ENCODE data around the gene CDH16.

The CDH16 gene

DNA sequence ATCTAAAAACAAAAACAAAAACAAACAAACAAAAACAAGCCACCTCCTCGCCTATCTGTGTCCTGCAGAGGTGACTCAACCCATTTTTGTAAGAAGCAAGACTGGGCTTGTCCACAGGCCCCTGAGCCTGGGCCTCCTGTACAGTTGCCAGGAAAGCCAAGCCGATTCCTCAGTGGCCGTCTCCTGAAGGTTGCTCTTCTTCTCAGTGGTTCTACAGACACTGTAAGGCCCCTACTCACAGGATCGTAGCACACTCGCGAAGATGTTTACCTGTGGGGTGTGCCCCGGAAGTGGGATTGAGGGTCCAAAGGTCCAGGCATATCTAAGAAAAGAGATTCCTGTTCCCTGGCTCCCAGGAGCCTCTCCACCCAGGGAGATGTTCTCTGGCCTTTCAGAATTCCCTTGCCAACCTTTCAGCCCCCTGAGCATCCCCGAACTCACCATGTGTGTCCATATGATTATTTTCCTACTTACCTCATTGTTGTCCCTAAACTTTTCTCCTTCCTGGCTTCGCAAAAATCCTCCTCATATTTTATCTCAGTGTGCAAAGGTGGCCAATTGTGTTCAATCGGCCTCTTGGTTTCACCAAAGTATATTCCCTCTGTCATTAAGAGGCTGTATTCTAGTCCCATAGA lies 34.9 kb upstream of the CDH16 start:
- Histone ChIP-seq H3K9me3 (ENCODE audit: control insufficient read depth, low read depth, low read length) (no peaks in the 10 kb centered on the region), H3K9ac (ENCODE audit: low read length) (no peak overlapping the region), H3K36me3 (ENCODE audit: control insufficient read depth, low read depth, low read length) (no peaks in the 10 kb centered on the region), H3K4me3 (ENCODE audit: low read length) (no peak overlapping the region), H3K4me1 (ENCODE audit: control insufficient read depth, low read depth, low read length) (no peaks in the 10 kb centered on the region), H3K27me3 (ENCODE audit: control insufficient read depth, insufficient read depth, low read length) (no peaks in the 10 kb centered on the region), H3K27ac (ENCODE audit: low read length) (no peak overlapping the region)

DNA sequence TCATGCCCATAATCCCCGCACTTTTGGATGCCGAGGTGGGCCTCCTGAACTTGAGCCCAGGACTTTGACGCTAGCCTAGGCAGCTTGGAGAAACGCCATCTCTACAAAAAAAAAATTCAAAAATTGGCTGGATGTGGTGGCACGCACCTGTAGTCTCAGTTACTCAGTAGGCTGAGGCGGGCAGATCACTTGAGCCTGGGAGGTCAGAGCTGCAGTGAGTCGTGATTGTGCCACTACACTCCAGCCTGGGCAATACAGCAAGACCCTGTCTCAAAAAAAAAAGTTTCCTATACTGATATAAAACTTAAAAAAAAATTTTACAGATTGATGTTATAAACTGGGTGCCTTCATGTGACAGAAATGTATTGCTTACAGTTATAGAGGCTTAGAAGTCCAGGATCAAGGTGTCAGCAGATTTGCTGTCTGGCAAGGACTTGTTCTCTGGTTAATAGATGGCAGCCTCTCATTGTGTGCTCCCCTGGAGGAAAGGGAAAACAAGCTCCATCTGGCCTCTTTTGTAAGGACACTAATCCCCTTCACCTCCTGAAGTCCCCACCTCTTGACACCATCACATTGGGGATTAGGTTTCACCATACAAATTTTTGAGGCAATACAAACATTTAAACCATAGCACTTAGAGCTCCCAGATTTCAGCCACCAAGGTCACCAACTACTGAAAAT lies 33.9 kb upstream of the CDH16 start:
- no peaks in the 10 kb centered on the region for H3K36me3 ChIP-seq (ENCODE audit: control insufficient read depth, low read depth, low read length)
- no peak overlapping the region for H3K27ac ChIP-seq (ENCODE audit: low read length)
- no peak overlapping the region for H3K4me3 ChIP-seq (ENCODE audit: low read length)
- H3K4me1 ChIP-seq (ENCODE audit: control insufficient read depth, low read depth, low read length) = no peaks in the 10 kb centered on the region
- no peaks in the 10 kb centered on the region for H3K9me3 ChIP-seq (ENCODE audit: control insufficient read depth, low read depth, low read length)
- H3K9ac ChIP-seq (ENCODE audit: low read length) = no peak overlapping the region
- H3K27me3 ChIP-seq (ENCODE audit: control insufficient read depth, insufficient read depth, low read length) = no peaks in the 10 kb centered on the region

DNA sequence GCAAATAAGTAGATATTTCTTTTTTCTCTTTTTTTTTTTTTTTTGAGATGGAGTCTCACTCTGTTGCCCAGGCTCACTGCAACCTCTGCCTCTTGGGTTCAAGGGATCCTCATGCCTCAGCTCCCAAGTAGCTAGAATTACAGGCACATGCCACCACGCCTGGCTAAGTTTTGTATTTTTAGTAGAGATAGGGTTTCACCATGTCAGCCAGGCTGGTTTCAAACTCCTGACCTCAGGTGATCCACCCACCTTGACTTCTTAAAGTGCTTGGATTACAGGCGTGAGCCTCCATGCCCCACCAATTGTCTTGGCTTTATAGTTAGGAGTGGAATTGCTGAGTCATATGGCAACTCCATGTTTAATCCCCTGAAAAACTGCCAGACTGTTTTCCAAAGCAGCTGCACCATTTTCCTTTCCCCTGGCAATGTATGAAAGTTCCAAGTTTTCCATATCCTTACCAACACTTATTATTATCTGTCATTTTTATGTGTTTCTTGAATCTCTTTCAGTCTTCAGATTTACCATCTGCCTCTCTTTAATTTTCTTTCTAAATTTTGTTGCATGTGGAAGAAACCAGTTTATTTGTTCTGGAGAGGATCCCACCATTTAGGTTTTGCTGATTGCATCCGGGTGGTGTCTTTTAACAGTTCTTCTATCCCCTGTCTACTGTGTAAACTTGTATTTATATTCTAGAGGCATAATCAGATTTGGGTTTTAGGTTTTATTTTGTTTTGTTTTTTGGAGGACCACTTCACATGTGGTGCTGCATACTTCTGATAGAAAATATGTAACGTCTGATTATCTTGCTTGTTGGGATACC lies 32.5 kb upstream of the CDH16 start:
- Histone ChIP-seq H3K9me3 (ENCODE audit: control insufficient read depth, low read depth, low read length) (no peaks in the 10 kb centered on the region), H3K27ac (ENCODE audit: low read length) (no peak overlapping the region), H3K36me3 (ENCODE audit: control insufficient read depth, low read depth, low read length) (no peaks in the 10 kb centered on the region), H3K4me3 (ENCODE audit: low read length) (no peak overlapping the region), H3K9ac (ENCODE audit: low read length) (no peak overlapping the region), H3K27me3 (ENCODE audit: control insufficient read depth, insufficient read depth, low read length) (no peaks in the 10 kb centered on the region), H3K4me1 (ENCODE audit: control insufficient read depth, low read depth, low read length) (no peaks in the 10 kb centered on the region)

DNA sequence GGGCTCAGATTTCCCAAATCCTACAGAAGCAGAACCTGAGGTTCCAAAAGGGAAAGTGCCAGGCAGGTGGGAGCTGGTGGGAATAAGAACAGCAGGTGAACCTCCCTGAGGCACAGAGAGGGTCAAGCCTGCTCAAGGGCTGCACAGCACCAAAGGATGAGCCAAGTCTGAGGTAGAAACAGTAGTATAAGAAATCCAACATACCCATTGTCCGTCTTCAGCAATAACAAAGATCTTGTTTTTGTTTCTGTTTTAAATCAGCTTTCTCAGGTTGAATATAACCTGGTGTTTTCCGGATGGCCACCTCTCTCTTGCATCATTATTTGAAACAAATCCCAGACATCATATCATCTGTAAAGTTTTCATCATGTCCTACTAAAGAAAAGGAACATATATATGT lies 31.8 kb upstream of the CDH16 start:
- Histone ChIP-seq H3K9ac (ENCODE audit: low read length) (no peak overlapping the region), H3K4me1 (ENCODE audit: control insufficient read depth, low read depth, low read length) (no peaks in the 10 kb centered on the region), H3K9me3 (ENCODE audit: control insufficient read depth, low read depth, low read length) (no peaks in the 10 kb centered on the region), H3K27ac (ENCODE audit: low read length) (no peak overlapping the region), H3K27me3 (ENCODE audit: control insufficient read depth, insufficient read depth, low read length) (no peaks in the 10 kb centered on the region), H3K36me3 (ENCODE audit: control insufficient read depth, low read depth, low read length) (no peaks in the 10 kb centered on the region), H3K4me3 (ENCODE audit: low read length) (no peak overlapping the region)

DNA sequence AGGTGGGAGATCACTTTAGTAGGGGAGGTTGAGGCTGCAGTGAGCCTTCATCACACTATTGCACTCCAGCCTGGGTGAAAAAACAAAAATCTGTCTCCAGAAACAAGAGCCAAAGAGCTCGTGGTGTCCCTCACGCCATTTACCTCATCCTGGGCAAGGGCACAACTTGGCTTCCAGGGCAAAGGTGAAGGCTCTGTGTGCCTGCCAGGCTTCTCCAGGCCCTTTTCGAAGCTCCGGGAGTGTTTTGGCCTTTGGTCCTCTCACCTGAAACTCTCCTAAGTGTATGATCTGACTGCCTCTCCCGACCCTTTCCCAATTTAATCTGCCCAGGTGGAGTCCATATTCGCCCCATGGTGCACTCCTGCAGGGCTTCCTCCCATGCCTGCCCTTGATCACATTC lies 30.8 kb upstream of the CDH16 start:
- Histone ChIP-seq H3K9ac (ENCODE audit: low read length) (no peak overlapping the region), H3K4me3 (ENCODE audit: low read length) (no peak overlapping the region), H3K27me3 (ENCODE audit: control insufficient read depth, insufficient read depth, low read length) (no peaks in the 10 kb centered on the region), H3K27ac (ENCODE audit: low read length) (no peak overlapping the region), H3K36me3 (ENCODE audit: control insufficient read depth, low read depth, low read length) (no peaks in the 10 kb centered on the region), H3K9me3 (ENCODE audit: control insufficient read depth, low read depth, low read length) (no peaks in the 10 kb centered on the region), H3K4me1 (ENCODE audit: control insufficient read depth, low read depth, low read length) (no peaks in the 10 kb centered on the region)

DNA sequence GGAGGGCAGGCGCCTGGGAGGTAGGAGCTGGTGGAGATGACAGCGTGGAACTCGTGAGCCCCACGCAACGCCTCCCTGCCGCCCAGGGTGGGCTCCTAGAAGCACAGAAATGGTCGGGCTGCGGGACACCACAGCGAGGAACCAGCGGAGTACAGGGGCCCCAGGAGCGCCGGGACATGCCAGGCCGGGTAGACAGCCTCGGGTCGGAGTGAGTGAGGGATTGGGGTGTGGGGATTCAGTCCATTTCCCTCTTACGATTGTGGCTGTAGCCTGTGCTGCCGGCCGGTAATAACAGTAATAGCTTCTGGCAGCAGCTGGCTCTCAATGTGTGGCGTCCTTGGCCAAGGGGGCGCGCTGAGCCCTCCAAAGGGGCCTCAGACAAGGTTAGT lies 30.1 kb upstream of the CDH16 start:
- Histone ChIP-seq H3K4me3 (ENCODE audit: low read length) (no peak overlapping the region), H3K9ac (ENCODE audit: low read length) (no peak overlapping the region), H3K27me3 (ENCODE audit: control insufficient read depth, insufficient read depth, low read length) (no peaks in the 10 kb centered on the region), H3K27ac (ENCODE audit: low read length) (no peak overlapping the region), H3K9me3 (ENCODE audit: control insufficient read depth, low read depth, low read length) (no peaks in the 10 kb centered on the region), H3K36me3 (ENCODE audit: control insufficient read depth, low read depth, low read length) (no peaks in the 10 kb centered on the region), H3K4me1 (ENCODE audit: control insufficient read depth, low read depth, low read length) (no peaks in the 10 kb centered on the region)

- Histone ChIP-seq H3K9me3 (ENCODE audit: control insufficient read depth, low read depth, low read length) (no peaks in the 10 kb centered on the region), H3K27me3 (ENCODE audit: control insufficient read depth, insufficient read depth, low read length) (no peaks in the 10 kb centered on the region), H3K4me1 (ENCODE audit: control insufficient read depth, low read depth, low read length) (no peaks in the 10 kb centered on the region), H3K9ac (ENCODE audit: low read length) (no peak overlapping the region), H3K36me3 (ENCODE audit: control insufficient read depth, low read depth, low read length) (no peaks in the 10 kb centered on the region), H3K27ac (ENCODE audit: low read length) (no peak overlapping the region), H3K4me3 (ENCODE audit: low read length) (no peak overlapping the region)
Measured at GRCh38 chr16:66948134-66948836, 29.6 kb upstream of the CDH16 start.

DNA sequence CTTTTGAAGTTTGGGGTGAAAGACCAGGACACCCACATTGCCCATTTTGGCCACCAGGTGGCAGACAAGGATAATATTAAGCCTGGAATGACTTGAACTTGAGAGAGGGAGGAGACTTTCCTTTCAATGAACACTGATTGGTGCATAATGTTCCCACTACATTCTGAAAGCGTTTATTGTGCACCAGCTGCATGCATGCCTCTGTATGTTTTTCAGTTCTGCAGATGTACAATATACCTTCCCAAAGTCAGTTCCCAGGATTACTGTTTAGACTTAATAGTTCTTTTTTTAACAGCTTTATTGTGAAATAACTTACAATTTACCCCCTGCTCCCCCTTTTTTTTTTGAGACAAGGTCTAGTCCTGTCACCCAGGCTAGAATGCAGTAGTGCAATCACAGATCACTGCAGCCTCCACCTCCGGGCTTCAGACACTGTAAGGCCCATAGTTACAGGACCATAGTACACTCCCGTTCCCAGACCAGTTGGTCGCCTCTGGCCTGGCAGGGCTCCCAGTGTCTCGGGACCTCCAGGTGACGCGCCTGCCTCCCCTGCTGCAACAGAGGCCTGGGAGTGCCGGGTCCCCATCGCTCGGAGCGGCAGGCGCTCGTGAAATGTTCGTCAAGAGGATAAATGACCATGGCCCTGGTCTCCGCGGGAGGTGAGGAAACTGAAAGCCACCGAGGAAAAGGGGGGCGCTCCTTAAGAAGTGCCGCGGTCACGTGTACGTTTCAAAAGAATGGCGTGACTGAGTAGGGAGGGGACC lies 28.8 kb upstream of the CDH16 start:
- Histone ChIP-seq H3K9me3 (ENCODE audit: control insufficient read depth, low read depth, low read length) (no peaks in the 10 kb centered on the region), H3K36me3 (ENCODE audit: control insufficient read depth, low read depth, low read length) (no peaks in the 10 kb centered on the region), H3K27me3 (ENCODE audit: control insufficient read depth, insufficient read depth, low read length) (no peaks in the 10 kb centered on the region), H3K4me1 (ENCODE audit: control insufficient read depth, low read depth, low read length) (no peaks in the 10 kb centered on the region), H3K4me3 (ENCODE audit: low read length) (no peak overlapping the region), H3K27ac (ENCODE audit: low read length) (no peak overlapping the region), H3K9ac (ENCODE audit: low read length) (no peak overlapping the region)

DNA sequence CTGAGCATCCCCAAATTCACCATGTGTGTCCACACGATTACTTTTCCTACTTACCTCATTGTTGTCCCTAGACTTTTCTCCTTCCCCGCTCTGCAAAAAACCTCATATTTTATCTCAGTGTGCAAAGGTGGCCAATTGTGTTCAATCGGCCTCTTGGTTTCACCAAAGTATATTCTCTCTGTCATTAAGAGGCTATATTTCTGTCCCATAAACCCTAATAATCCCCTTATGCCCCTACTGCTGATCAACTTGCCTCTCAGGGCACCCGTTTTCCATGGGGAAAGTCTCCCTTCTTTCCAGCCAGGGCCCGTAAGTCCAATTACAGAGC lies 28.3 kb upstream of the CDH16 start:
- H3K4me1 ChIP-seq (ENCODE audit: control insufficient read depth, low read depth, low read length) = no peaks in the 10 kb centered on the region
- H3K27me3 ChIP-seq (ENCODE audit: control insufficient read depth, insufficient read depth, low read length) = no peaks in the 10 kb centered on the region
- no peak overlapping the region for H3K27ac ChIP-seq (ENCODE audit: low read length)
- no peaks in the 10 kb centered on the region for H3K9me3 ChIP-seq (ENCODE audit: control insufficient read depth, low read depth, low read length)
- peaks cover 2% of the 10 kb centered on the region for H3K36me3 ChIP-seq (ENCODE audit: control insufficient read depth, low read depth, low read length)
- no peak overlapping the region for H3K9ac ChIP-seq (ENCODE audit: low read length)
- no peak overlapping the region for H3K4me3 ChIP-seq (ENCODE audit: low read length)

- H3K9ac ChIP-seq (ENCODE audit: low read length) = no peak overlapping the region
- no peak overlapping the region for H3K27ac ChIP-seq (ENCODE audit: low read length)
- H3K9me3 ChIP-seq (ENCODE audit: control insufficient read depth, low read depth, low read length) = no peaks in the 10 kb centered on the region
- H3K36me3 ChIP-seq (ENCODE audit: control insufficient read depth, low read depth, low read length) = peaks cover 3% of the 10 kb centered on the region
- no peaks in the 10 kb centered on the region for H3K4me1 ChIP-seq (ENCODE audit: control insufficient read depth, low read depth, low read length)
- H3K27me3 ChIP-seq (ENCODE audit: control insufficient read depth, insufficient read depth, low read length) = no peaks in the 10 kb centered on the region
- no peak overlapping the region for H3K4me3 ChIP-seq (ENCODE audit: low read length)
Measured at GRCh38 chr16:66946541-66946940, 27.9 kb upstream of the CDH16 start.

- Histone ChIP-seq H3K9ac (ENCODE audit: low read length) (no peak overlapping the region), H3K36me3 (ENCODE audit: control insufficient read depth, low read depth, low read length) (peaks cover 4% of the 10 kb centered on the region), H3K4me3 (ENCODE audit: low read length) (no peak overlapping the region)
Measured at GRCh38 chr16:66945939-66946338, 27.3 kb upstream of the CDH16 start.

More at GRCh38 chr16:66945939-66946338, 27.3 kb upstream of the CDH16 start:
- H3K4me1 ChIP-seq (ENCODE audit: control insufficient read depth, low read depth, low read length) = no peaks in the 10 kb centered on the region
- H3K27me3 ChIP-seq (ENCODE audit: control insufficient read depth, insufficient read depth, low read length) = no peaks in the 10 kb centered on the region
- H3K27ac ChIP-seq (ENCODE audit: low read length) = no peak overlapping the region
- no peaks in the 10 kb centered on the region for H3K9me3 ChIP-seq (ENCODE audit: control insufficient read depth, low read depth, low read length)

All from iPS-18a (cell line).